Gastroesophageal sphincter (tissue), 3 donors: ENCODE data around the gene INTS2.

Source experiments
- POLR2A ChIP-seq, 2 donors: fragments of 450-650 bp; IDR thresholded peaks; one replicate each; pipeline ENCODE4 v1.6.1; 2017; ENCODE audit warnings: antibody characterized with exemption in 2 of 2, mild to moderate bottlenecking in 2 of 2, moderate library complexity in 1 of 2
- POLR2AphosphoS5 ChIP-seq: sonication (generic); formaldehyde crosslinking; IDR thresholded peaks from one replicate; pipeline ENCODE4 v1.6.1; 2017; ENCODE audit warnings: antibody characterized with exemption
- TF ChIP-seq, protein P1 (sequence below), 4 experiments: fragments of 200-600 bp in 2 of 4; fragments of 450-650 bp in 2 of 4; sonication (generic) in 1 of 4; IDR thresholded peaks; one replicate each; pipeline ENCODE4 v1.5.1; 2017 to 2019; ENCODE audit warnings: antibody characterized with exemption in 4 of 4, mild to moderate bottlenecking in 2 of 4, moderate library complexity in 2 of 4

DNA sequence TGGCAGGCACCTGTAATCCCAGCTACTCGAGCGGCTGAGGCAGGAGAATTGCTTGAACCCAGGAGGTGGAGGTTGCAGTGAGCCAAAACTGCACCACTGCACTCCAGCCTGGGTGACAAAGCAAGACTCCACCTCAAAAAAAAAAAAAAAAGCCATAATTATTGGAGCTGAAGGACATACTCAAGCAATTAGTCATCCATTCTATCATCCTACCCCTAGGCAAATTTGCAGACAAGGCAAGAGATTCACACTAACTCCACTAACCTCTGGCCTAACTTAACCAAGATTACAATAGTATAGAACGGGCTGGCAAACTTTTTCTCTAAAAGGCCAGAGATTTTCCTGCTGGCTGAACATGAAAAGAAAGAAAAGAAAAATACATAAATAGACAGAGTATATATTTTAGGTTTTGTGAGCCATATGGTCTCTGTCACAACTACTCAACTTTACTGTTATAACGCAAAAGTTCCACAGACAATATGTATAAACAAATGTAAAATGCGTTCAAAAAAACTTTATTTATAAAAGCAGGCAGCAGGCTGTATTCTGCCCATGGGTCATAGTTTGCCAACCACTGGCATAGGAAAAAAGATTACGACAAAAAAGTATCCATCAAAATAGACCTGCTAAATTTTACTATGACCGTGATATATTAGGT lies 94.1 kb downstream of the INTS2 start:
- TF ChIP-seq, protein P1, sequence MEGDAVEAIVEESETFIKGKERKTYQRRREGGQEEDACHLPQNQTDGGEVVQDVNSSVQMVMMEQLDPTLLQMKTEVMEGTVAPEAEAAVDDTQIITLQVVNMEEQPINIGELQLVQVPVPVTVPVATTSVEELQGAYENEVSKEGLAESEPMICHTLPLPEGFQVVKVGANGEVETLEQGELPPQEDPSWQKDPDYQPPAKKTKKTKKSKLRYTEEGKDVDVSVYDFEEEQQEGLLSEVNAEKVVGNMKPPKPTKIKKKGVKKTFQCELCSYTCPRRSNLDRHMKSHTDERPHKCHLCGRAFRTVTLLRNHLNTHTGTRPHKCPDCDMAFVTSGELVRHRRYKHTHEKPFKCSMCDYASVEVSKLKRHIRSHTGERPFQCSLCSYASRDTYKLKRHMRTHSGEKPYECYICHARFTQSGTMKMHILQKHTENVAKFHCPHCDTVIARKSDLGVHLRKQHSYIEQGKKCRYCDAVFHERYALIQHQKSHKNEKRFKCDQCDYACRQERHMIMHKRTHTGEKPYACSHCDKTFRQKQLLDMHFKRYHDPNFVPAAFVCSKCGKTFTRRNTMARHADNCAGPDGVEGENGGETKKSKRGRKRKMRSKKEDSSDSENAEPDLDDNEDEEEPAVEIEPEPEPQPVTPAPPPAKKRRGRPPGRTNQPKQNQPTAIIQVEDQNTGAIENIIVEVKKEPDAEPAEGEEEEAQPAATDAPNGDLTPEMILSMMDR (IDR thresholded peaks at IDR 0.05) = no peak
- no peak for TF ChIP-seq POLR2A (IDR thresholded peaks at IDR 0.05)
- TF ChIP-seq POLR2AphosphoS5 = no peak
